NT2/D1 (cell line): ENCODE data around the gene KCTD16.

Source experiments
- DNase-seq: peaks from one replicate; pipeline ENCODE4 v3.0.0-alpha.2; 2011; ENCODE audit warnings: low read depth, low spot score
- H3K27me3 ChIP-seq: 2 replicates; pipeline ENCODE4 v1.6.0; 2011; ENCODE audit warnings: mild to moderate bottlenecking; ENCODE audit not compliant: insufficient read length, insufficient read depth
- H3K36me3 ChIP-seq: 2 replicates; pipeline ENCODE4 v1.6.1; 2011; ENCODE audit warnings: mild to moderate bottlenecking, low read length, mixed read lengths; ENCODE audit not compliant: insufficient read depth, insufficient read length
- H3K4me1 ChIP-seq: 2 replicates; pipeline ENCODE4 v1.5.1; 2011; ENCODE audit not compliant: insufficient read depth, insufficient read length
- H3K4me3 ChIP-seq: 2 replicates; pipeline ENCODE4 v1.5.1; 2011; ENCODE audit warnings: low read depth; ENCODE audit not compliant: insufficient read length
- H3K9ac ChIP-seq: 2 replicates; pipeline ENCODE4 v1.6.0; 2011; ENCODE audit warnings: low read depth; ENCODE audit not compliant: insufficient read length
- H3K9me3 ChIP-seq: 2 replicates; pipeline ENCODE4 v1.5.1; 2011; ENCODE audit warnings: mild to moderate bottlenecking, low read length; ENCODE audit not compliant: insufficient read depth
- SUZ12 ChIP-seq: IDR thresholded peaks from 2 replicates; pipeline ENCODE4 v1.6.1; 2011; ENCODE audit not compliant: insufficient read length, insufficient read depth; ENCODE audit errors: extremely low read depth
- YY1 ChIP-seq: IDR thresholded peaks from 2 replicates; pipeline ENCODE4 v1.6.1; 2011; ENCODE audit not compliant: insufficient read length, insufficient read depth
- ZNF274 ChIP-seq: IDR thresholded peaks from 2 replicates; pipeline ENCODE4 v1.6.1; 2011; ENCODE audit warnings: mild to moderate bottlenecking, low read depth, low read length

Gene KCTD16

DNA sequence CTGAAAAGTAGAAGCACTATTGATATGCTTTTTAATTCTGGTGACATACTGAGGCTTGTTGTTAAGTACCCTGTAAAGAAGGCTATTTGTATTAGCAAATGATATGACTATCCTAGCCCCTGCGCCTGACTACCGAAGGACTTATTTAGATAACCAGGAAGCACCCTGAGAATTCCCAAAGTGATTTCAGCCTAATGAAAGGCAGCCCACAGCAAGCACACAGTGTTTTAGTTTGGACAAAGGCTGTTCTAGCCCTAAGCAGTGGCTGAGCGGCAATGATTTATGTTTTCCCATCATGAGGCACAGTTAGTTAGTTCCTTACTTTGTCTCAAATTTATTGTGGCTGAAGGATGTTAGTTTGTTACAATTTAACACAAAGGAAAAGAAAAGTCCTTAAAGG is 235.3 kb downstream of the KCTD16 start:
- no peaks in the 10 kb centered on the region for H3K9me3 ChIP-seq
- H3K36me3 ChIP-seq: no peaks in the 10 kb centered on the region
- no peaks in the 10 kb centered on the region for H3K4me1 ChIP-seq
- H3K4me3 ChIP-seq: no peak overlapping the region
- no peak overlapping the region for H3K9ac ChIP-seq
- no peak for DNase-seq
- no peaks in the 10 kb centered on the region for H3K27me3 ChIP-seq
- no peak for TF ChIP-seq YY1
- no peak for TF ChIP-seq SUZ12

DNA sequence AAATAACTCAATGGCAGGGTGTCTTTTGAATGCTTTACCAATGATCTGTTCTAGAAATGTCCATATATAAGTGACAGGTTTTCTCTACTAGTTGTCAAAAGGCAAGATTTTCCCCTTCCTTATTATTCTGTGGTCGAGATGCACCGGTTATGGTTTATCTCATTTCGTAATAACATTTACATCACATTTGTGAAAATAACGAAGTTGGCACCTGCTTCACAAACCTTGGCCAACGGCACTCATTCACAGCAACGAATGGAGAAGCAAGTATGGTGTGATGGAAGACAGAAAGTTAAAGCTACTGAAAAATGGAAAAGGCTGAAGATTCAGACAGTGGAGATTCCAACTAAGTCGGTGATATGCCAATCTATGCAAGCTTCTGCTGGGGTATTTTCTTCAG is 235.8 kb downstream of the KCTD16 start:
- no peak for TF ChIP-seq SUZ12
- no peak for TF ChIP-seq YY1
- no peak for TF ChIP-seq ZNF274
- no peak for DNase-seq

DNA sequence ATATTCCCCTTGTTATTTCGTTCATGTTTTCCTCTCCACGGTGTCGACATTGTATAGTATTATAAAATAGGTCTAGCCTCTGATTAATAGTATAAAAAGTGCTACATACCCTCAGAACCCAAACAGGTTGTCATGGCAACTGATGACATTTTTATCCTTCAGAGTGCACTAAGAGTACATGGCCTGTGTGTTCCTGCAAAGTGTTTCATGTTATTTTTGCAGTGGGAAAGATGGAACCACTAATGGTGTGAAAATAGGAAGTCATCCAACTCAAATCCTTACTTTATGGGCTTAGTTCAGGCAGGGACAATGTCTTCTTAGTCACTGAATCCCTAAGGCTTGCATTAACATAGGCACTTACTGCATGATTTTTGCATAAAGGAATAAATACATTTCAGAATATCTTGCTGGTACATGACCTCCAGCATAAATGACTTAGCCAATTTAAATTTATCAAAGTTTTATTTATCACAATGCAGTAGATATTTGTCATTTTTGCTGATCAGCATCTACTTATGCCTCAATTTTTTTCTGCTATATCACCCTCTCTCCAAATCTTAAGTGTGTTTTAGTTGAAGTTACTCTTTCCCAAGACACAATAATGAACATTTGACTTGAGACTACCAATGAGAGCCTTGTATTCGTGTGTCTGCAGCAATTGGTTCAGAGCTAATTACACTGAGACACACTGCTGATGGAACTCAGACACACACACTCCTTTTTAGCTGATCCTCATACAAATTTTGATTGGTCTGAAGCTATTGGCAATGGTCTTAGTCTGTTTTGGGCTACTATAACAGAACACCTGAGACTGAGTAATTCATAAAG is 243.7 kb downstream of the KCTD16 start:
- Histone ChIP-seq H3K4me3 (no peak overlapping the region), H3K4me1 (no peaks in the 10 kb centered on the region), H3K27me3 (no peaks in the 10 kb centered on the region), H3K9me3 (no peaks in the 10 kb centered on the region; the same call in 1 of the 2 replicates), H3K36me3 (no peaks in the 10 kb centered on the region), H3K9ac (no peak overlapping the region)
- TF ChIP-seq YY1: no peak
- TF ChIP-seq SUZ12: no peak
- TF ChIP-seq ZNF274: no peak
- no peak for DNase-seq

More for the DNA sequence above, 235.8 kb downstream of the KCTD16 start:
- Histone ChIP-seq H3K9ac (no peak overlapping the region), H3K9me3 (no peaks in the 10 kb centered on the region), H3K4me1 (no peaks in the 10 kb centered on the region), H3K27me3 (no peaks in the 10 kb centered on the region), H3K36me3 (no peaks in the 10 kb centered on the region), H3K4me3 (no peak overlapping the region)

- Histone ChIP-seq H3K9ac (no peak overlapping the region), H3K4me1 (peaks cover under 1% of the 10 kb centered on the region), H3K27me3 (no peaks in the 10 kb centered on the region), H3K4me3 (no peak overlapping the region), H3K9me3 (no peaks in the 10 kb centered on the region; the same call in 1 of the 2 replicates), H3K36me3 (no peaks in the 10 kb centered on the region)
- no peak for DNase-seq
- no peak for TF ChIP-seq SUZ12
- TF ChIP-seq ZNF274: no peak
- no peak for TF ChIP-seq YY1
Measured at GRCh38 chr5:144416196-144416595, 245.5 kb downstream of the KCTD16 start.

DNA sequence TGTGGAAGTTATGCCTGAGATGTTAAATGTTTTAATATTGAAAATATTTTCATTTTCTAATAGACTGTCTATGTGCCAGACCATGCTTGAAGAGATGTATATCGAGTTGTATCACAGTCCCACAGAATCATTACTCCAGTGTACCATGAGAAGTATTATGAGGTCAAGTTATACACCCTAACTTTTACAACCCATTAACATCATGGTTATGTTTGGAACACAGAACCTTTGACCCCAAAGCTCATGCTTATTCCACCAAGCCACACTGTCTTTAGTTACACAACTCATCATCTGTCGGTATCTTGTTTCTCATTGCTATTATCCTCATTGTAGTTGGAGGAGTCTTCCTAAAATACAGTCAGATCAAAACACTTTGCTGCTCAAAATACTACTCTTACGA is 248.0 kb downstream of the KCTD16 start:
- TF ChIP-seq SUZ12 (no peak), YY1 (no peak), ZNF274 (no peak)
- peaks cover 4% of the 10 kb centered on the region for H3K4me1 ChIP-seq
- no peak overlapping the region for H3K9ac ChIP-seq
- no peak overlapping the region for H3K4me3 ChIP-seq
- no peaks in the 10 kb centered on the region for H3K27me3 ChIP-seq
- H3K36me3 ChIP-seq: no peaks in the 10 kb centered on the region
- no peaks in the 10 kb centered on the region; the same call in 1 of the 2 replicates for H3K9me3 ChIP-seq
- no peak for DNase-seq

- H3K4me1 ChIP-seq: peaks cover 4% of the 10 kb centered on the region
- H3K27me3 ChIP-seq: no peaks in the 10 kb centered on the region
- TF ChIP-seq YY1: no peak
- TF ChIP-seq SUZ12: no peak
- no peak for TF ChIP-seq ZNF274
- H3K9ac ChIP-seq: no peak overlapping the region
- DNase-seq: no peak
- no peaks in the 10 kb centered on the region for H3K36me3 ChIP-seq
- H3K9me3 ChIP-seq: no peaks in the 10 kb centered on the region; the same call in 1 of the 2 replicates
- no peak overlapping the region for H3K4me3 ChIP-seq
Measured at GRCh38 chr5:144421411-144421810, 250.7 kb downstream of the KCTD16 start.

- Histone ChIP-seq H3K4me1 (peaks cover 4% of the 10 kb centered on the region), H3K4me3 (no peak overlapping the region), H3K9ac (no peak overlapping the region), H3K36me3 (no peaks in the 10 kb centered on the region), H3K9me3 (no peaks in the 10 kb centered on the region; the same call in 1 of the 2 replicates), H3K27me3 (no peaks in the 10 kb centered on the region)
- no peak for DNase-seq
- TF ChIP-seq ZNF274: no peak
- TF ChIP-seq YY1: no peak
- TF ChIP-seq SUZ12: no peak
Measured at GRCh38 chr5:144422018-144422727, 251.5 kb downstream of the KCTD16 start.
